Measurements from ENCODE around the gene RPL9.

Gene RPL9

GRCh38 chr4:39497909-39498726, 39.4 kb upstream of the RPL9 start:
- in situ Hi-C loops (cut with MboI; ENCODE audit: low sequenced_read_pairs, unreplicated experiment) = no loop called here
- DNase-seq (ENCODE audit: low spot score) = no peak
- TF ChIP-seq CTCF (IDR thresholded peaks at IDR 0.05; ENCODE audit: borderline replicate concordance, control extremely low read depth, extremely low read depth, insufficient read depth, missing control alignments) = no peak

- in situ Hi-C loops (cut with MboI; ENCODE audit: low sequenced_read_pairs, unreplicated experiment) = no loop called here
- TF ChIP-seq CTCF (IDR thresholded peaks at IDR 0.05; ENCODE audit: borderline replicate concordance, control extremely low read depth, extremely low read depth, insufficient read depth, missing control alignments) = no peak
- no peak for DNase-seq (ENCODE audit: low spot score)
Measured at GRCh38 chr4:39495446-39496213, 36.9 kb upstream of the RPL9 start.

- no peak for TF ChIP-seq CTCF (IDR thresholded peaks at IDR 0.05; ENCODE audit: borderline replicate concordance, control extremely low read depth, extremely low read depth, insufficient read depth, missing control alignments)
- in situ Hi-C loops (cut with MboI; ENCODE audit: low sequenced_read_pairs, unreplicated experiment) = no loop called here
- no peak for DNase-seq (ENCODE audit: low spot score)
Measured at GRCh38 chr4:39494354-39494753, 35.6 kb upstream of the RPL9 start.

- no peak for TF ChIP-seq CTCF (IDR thresholded peaks at IDR 0.05; ENCODE audit: borderline replicate concordance, control extremely low read depth, extremely low read depth, insufficient read depth, missing control alignments)
- DNase-seq (ENCODE audit: low spot score) = no peak
- in situ Hi-C loops (cut with MboI; ENCODE audit: low sequenced_read_pairs, unreplicated experiment) = no loop called here
Measured at GRCh38 chr4:39490322-39490721, 31.6 kb upstream of the RPL9 start.

GRCh38 chr4:39486221-39486804, 27.6 kb upstream of the RPL9 start:
- DNase-seq (ENCODE audit: low spot score) = no peak
- in situ Hi-C loops (cut with MboI; ENCODE audit: low sequenced_read_pairs, unreplicated experiment) = no loop called here

More at GRCh38 chr4:39486221-39486804, 27.6 kb upstream of the RPL9 start:
- TF ChIP-seq CTCF (IDR thresholded peaks at IDR 0.05; ENCODE audit: borderline replicate concordance, control extremely low read depth, extremely low read depth, insufficient read depth, missing control alignments) = no peak
